HG03196 (cell line): ENCODE data around the gene ARHGAP45.
A peak's percentile ranks its signal among the peaks of the same experiment; 100 is the strongest.
"Not testable (repeated sequence)": the region's sequence is repeated elsewhere in the genome, so short reads cannot be mapped to it uniquely, and the experiment has no call there.

Experiments
- ATAC-seq: cut with Tn5 transposase; IDR thresholded peaks from one replicate; pipeline ENCODE4 v1.9.1; 2021; ENCODE audit not compliant: unreplicated experiment

The ARHGAP45 gene

GRCh38 chr19:1114728-1115127 lies 47.8 kb downstream of the ARHGAP45 start:
- not testable (repeated sequence) for ATAC-seq

DNA sequence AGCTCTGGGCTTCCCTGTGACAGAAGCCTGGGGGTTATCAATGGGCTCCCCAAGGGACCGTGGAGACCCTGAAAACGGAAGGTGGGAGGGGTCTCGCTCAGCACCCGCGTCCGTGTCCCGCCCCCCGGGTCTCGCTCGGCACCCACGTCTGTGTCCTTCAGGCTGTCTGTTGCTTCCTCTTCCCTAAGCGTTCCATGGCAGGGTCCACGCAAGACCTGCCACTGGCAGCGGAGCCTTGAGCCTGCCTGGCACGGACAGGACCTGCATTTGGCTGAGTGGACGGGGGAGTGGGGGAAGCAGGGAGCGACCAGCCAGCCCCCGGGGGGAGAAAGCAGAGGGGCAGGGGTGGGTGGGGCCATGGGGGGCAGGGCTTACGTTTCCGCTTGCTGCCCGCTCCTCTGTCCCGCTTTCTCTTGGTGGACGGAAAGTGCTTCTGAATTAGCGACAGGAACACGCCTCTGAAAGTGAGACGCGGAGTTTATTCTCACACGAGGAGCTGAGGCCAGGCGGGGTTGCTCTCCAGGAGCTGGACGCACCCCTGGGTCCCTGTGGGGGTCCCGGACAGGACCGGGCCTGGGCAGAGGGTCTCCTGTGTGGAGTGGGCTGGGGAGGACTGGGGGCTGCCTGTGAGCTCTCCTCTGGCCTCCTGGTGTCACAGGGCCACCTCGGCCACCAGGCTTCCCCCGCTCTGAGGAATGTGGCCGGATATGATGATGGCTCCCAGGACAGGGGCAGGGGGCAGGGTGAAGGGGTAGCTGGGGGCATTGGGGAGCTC lies 48.9 kb downstream of the ARHGAP45 start:
- ATAC-seq, result no peak

DNA sequence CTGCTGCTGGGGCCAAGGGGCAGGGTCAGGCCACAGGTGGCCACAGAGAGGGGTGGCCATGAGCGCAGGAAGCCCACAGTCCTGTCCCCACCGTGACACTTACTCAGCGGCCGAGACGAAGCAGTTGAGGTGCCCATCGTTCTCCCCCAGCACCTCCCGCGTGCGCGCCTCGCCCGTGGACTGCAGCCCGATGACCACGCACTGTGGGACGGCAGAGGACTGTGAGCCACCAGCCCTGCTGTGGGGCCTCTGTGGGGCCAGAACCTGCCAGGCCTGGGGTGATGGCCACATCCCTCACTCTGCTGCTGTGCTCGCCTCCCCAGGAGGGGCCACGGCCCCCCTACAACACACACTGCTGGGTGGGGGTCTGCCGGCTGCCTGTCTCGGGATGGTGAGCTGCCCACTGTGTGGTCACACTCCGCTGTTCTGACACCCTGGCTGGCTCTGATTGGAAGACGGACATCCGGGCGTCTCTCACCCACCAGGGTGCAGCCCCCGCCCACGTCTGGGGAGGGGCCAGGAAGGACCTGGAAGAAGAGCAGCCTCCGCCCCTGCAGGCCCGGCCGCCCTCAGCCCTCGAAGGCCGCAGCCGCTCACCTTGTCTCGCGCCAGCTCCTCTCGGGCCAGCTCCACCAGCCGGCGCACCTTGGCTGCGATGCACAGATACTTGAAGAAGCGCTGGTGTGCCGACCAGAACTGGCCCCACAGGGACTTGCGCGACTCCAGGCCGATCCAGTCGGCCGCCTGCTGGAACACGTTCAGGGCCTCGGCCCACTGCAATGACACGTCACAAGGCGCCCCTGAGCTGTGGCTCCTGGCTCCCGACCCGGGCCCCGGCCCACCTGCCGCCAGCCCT lies 50.0 kb downstream of the ARHGAP45 start:
- no peak for ATAC-seq

- no peak for ATAC-seq
These were observed 50.7 kb downstream of the ARHGAP45 start for GRCh38 chr19:1117654-1118053.

DNA sequence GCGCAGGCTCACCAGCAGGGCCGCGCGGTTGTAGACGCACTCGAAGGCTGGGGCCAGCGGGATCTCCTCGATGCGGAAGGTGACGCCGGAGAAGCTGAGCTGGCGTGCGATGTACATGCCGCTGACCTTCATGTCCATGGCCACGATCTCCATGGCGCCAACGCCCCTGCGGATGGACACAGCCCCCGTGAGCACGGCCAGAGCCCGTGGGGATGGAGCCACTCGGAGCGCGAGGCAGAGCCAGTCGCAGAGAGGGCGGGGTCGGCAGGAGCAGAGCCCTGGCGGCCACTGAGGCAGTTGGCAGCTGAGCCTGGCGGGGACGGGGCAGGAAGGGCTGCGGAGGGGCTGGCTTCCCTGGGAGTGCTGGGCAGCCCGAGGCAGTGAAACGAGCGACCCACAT lies 52.0 kb downstream of the ARHGAP45 start:
- no peak for ATAC-seq

- no peak for ATAC-seq
These were observed 52.7 kb downstream of the ARHGAP45 start for GRCh38 chr19:1119475-1120217.

DNA sequence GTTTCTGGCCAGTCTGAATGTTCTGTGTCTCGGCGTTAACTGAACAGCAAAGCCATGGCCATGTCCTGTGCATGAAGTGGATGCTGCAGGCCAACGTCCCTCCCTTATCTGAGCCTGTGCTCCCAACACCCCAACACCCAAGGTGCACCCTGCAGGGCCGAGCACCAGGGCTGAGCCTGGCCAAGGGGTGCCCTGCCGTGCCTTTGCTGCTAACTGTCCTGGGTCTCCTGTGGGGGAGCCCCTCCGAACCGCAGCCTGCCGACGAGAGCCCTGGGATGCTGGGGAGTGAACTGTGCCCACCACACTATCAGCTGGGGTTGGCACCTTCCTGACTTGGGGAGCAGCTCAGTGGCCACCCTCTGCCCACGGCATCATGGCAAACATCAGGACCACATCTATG lies 54.4 kb downstream of the ARHGAP45 start:
- no peak for ATAC-seq

DNA sequence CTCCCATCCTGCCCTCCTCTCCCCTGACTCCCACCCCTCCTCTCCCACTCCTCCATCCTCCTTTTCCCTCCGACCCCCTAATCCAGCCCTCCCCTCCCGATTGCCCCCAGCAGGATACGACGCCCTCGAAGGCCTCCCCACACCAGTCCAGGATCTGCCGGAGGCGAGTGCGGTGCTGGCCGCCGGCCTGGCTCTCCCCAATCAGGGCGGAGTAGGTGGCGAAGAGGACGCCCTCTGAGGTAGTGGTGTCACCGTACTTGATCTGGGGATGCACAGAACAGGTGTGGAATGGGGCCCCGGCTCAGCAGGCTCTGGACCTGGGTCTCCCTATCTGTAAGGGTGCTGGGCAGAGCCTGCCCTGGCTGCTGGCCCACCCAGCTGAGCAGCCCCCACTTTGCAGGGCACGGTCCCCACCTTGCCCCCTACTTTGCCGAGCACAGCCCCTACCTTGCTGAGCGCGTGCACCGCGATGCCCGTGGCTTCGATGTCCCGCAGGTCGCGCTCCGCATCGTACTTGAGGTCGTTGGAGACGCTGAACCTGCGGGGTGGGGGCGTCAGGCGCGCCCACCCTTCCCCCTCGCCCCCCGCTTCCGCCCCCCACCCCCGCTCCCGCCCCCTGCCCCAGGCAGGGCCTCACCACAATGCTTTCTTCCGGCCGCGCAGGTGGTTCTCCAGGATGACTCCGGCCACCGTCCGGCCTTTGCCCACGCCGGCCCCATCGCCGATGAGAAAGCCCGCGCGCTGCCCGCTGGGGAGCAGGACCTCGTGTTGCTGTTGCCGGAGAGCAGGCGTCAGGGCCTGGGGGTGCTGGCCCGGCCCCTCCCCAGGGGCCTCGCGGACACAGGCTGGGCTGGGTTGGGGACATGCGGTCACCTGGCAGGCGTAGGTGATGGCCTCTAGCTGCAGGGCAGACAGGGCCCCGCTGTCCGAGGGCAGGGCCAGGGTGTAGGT lies 55.3 kb downstream of the ARHGAP45 start:
- ATAC-seq, result no peak

GRCh38 chr19:1122972-1123363 lies 56.0 kb downstream of the ARHGAP45 start:
- no peak for ATAC-seq

DNA sequence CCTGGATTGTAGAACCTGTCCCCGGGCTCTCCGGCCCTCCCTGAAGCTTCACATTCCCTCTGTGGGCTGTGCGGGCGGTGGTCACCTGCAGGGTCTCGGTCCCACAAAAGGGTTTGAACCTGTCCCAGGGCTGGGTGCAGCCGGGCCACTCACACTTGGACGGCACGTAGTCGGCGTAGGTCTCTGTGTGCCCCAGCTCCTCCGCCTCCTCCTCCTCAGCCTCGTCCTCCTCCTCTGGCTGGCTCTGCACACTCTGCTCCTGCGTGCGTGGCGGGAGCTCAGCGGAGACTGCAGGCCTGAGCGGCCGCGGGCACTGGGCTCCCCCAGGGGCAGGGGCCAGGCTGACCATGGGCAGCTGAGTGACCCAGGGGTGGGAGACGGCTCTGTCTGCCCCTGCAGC lies 56.4 kb downstream of the ARHGAP45 start:
- no peak for ATAC-seq

GRCh38 chr19:1123885-1124677 lies 57.1 kb downstream of the ARHGAP45 start:
- ATAC-seq, result no peak

DNA sequence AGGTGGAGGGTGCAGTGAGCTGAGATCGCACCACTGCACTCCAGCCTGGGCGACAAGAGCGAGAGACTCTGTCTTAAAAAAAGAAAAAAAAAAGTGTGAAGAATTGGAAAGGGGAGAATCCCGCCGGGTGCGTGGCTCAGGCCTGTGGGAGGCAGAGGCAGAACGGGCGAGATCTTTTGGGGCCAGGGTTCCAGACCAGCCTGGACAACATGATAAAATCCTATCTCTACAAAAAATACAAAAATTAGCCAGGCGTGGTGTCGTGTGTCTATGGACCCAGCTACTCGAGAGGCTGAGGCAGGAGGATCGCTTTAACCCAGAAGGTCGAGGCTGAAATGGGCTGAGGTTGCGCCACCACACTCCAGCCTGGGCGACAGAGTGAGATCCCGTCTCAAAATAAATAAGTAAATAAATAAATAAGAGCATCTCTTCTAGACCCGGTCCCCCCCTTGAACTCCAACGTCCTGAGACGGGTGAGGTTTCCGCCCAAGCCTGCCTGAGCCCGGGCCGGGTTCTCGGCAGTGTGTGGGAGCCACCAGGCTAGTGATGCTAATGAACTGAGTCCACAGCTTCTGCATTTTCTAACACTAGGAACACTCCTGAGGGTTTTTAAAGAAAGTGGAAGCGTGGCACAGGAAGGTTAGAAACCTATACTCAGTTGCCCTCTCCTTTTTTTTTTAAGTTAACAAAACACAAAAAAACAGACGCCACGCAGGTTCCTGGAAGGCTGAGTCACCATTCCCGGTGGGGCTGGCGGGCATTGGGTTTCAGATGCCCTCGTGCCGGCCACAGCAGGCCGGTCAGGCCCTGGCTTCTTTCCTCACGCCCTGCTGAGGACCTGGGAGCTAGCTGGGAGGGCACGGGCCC lies 58.9 kb downstream of the ARHGAP45 start:
- ATAC-seq, result no peak

GRCh38 chr19:1126984-1127760 lies 60.2 kb downstream of the ARHGAP45 start:
- ATAC-seq, result no peak

- no peak for ATAC-seq
These were observed 61.1 kb downstream of the ARHGAP45 start for GRCh38 chr19:1128106-1128505.

DNA sequence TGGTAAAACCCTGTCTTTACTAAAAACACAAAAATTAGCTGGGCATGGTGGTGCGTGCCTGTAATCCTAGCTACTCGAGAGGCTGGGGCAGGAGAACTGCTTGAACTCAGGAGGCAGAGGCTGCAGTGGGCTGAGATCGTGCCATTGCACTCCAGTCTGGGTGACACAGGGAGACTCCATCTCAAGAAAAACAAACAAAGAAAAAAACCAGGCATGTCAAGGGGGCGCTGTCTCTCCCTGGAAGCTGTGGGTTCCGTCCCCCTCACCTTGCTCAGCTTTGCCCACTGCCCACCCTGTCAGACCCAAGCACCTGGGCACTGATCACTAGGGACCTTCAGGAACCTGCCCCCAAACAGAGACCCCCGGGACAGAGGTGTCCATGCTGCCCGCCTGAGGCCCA lies 62.1 kb downstream of the ARHGAP45 start:
- ATAC-seq, result not testable (repeated sequence)

GRCh38 chr19:1129535-1129934 lies 62.6 kb downstream of the ARHGAP45 start:
- ATAC-seq, result no peak

DNA sequence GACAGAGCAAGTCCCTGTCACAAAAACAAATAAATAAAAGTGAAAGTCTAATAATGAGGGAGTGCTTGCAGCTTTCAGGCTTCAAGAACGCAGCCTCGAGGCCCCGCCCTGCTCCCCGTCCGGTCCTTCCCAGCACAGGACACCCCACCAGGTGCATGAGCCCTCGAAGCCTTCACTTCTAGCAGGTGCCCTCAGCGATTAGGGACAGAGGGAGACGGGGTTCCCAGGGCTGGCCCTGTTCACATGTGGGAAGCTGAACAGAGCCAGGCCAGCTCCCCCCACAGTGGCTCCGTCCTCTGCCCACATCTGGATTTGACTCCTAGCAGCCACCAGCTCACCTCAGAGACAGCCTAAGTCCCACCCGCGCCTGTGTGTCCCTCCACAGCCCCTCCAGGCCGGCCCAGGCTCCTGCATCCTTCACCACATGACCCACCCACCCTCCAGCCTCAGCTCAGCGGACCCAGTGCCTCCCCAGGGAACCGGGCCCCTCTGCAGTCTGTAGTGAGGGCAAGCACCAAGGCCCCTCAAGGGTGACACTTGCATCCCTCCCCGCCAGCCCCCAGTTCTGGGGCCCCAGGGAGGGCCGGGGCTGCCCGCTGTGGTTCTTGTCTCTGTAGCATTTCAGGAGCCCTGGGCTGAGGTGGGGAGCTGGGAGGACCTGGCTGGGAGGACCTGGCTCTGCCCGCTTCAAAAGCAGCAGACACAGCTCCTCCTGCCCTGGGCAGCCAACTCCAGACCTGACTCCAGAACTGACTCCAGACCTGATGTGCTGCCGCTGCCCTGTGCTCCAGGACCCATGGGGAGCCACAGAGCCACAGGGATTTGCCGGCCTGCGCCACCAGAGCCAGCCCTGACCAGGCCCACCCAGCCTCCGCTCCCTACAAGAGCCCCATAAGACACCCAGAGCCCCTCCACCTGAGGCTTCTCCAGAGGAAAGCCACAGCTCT lies 64.1 kb downstream of the ARHGAP45 start:
- ATAC-seq, result peak; percentile 15
